Lung (tissue), 12 donors: ENCODE data around the gene HLA-G. TPM values are rescaled to one million over a fixed set of nuclear protein-coding genes. Genes with fewer than 3 reads are reported as not detected.

Experiments
- ATAC-seq: fragments of 200-7000 bp; cut with Tn5 transposase; one replicate; pipeline ENCODE4 v1.9.1; 2020; ENCODE audit warnings: moderate number of reproducible peaks; ENCODE audit not compliant: insufficient read depth, low FRiP score
- DNase-seq, 3 donors: peaks; one replicate each; pipeline ENCODE4 v3.0.0-alpha.2; 2013 to 2017
- H3K27ac ChIP-seq, 2 donors: one replicate each; pipeline ENCODE4 v1.5.1; 2013; ENCODE audit warnings: mild to moderate bottlenecking in 2 of 2, moderate library complexity in 2 of 2, control low read depth in 1 of 2, inconsistent platforms in 1 of 2, low read depth in 1 of 2, low read length in 1 of 2
- H3K27me3 ChIP-seq, 3 donors: one replicate each; pipeline ENCODE4 v1.5.1; 2013; ENCODE audit warnings: low read length in 2 of 3; ENCODE audit not compliant: control insufficient read depth in 3 of 3, insufficient read depth in 3 of 3
- H3K36me3 ChIP-seq, 4 donors: one replicate each; pipeline ENCODE4 v1.5.1; 2013; ENCODE audit warnings: low read length in 4 of 4, mild to moderate bottlenecking in 1 of 4, moderate library complexity in 1 of 4; ENCODE audit not compliant: control insufficient read depth in 4 of 4, insufficient read depth in 4 of 4
- H3K4me1 ChIP-seq, 5 donors: one replicate each; pipeline ENCODE4 v1.5.1; 2013; ENCODE audit warnings: low read length in 5 of 5, mild to moderate bottlenecking in 2 of 5, moderate library complexity in 1 of 5; ENCODE audit not compliant: control insufficient read depth in 5 of 5, insufficient read depth in 5 of 5
- H3K4me3 ChIP-seq: one replicate; pipeline ENCODE4 v1.5.1; 2013; ENCODE audit warnings: mild to moderate bottlenecking, control low read depth, moderate library complexity
- H3K9ac ChIP-seq, 2 donors: one replicate each; pipeline ENCODE4 v1.5.1; 2013; ENCODE audit warnings: low read length in 2 of 2, control low read depth in 1 of 2; ENCODE audit not compliant: insufficient read depth in 1 of 2
- H3K9me3 ChIP-seq, 4 donors: one replicate each; pipeline ENCODE4 v1.5.1; 2013; ENCODE audit warnings: low read length in 3 of 4, mild to moderate bottlenecking in 1 of 4, moderate library complexity in 1 of 4; ENCODE audit not compliant: control insufficient read depth in 4 of 4, insufficient read depth in 3 of 4
- WGBS, 2 donors: extraction: QIAGEN DNeasy Blood & Tissue Kit; methylation state at CpG; one replicate each; pipeline ENCODE4 v1.1.7; 2013; 5-methylcytosine and 5-hydroxymethylcytosine counted together
- polyA plus RNA-seq, 2 donors: library from polyadenylated mRNA; stranded (reverse); fragments of 200-250 nt; gene quantifications; one replicate each; pipeline ENCODE4 v1.2.1, GENCODE V29; 2013
- total RNA-seq, 2 donors: library from RNA; depleted of rRNA in 1 of 2; stranded (reverse); fragments of >200 nt in 1 of 2; gene quantifications; one replicate each; pipeline ENCODE4 v1.2.1, GENCODE V29; 2014 to 2021
- TF ChIP-seq, protein P1 (sequence below): IDR thresholded peaks from 2 replicates; pipeline ENCODE4 v1.5.1; 2012; ENCODE audit warnings: mild to moderate bottlenecking; ENCODE audit errors: control extremely low read depth, extremely low read depth
- donor health status: control.
- donor health status: control.
- donor health status: Bipolar disorder and iron deficiency.
- donor health status: healthy.
- donor health status: DM: yes; HTN: yes; CAD: no.

The HLA-G gene
- total and polyA plus RNA-seq, 4 donors, result 0.23 to 8.9 (median 4.3) TPM

DNA sequence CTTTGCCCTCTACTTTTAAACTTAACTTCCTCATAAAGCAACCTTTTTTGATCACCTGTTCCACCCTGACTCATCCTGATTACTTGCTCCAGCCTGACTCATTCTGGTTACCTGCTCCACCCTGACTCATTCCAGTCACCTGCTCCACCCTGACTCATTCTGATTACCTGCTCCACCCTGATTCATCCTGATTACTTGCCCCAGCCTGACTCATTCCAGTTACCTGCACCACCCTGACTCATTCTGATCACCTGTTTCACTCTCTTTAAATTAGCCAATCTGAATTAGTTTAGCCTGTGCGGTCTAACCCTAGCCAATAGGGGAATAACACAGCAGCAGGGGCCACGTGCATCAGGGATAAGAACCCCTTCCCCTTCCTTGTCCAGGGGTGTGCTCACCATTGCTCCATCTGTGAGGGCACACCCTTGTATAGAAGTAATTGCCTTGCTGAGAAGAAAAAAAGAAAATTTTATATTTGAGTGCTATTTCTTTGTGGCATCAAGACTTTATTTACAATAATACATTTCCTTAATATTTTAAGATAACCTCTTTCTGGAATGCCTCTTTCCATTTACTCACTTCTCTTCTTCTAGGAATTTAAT is 17.9 kb downstream of the HLA-G start:
- H3K9me3 ChIP-seq, result peaks cover 0 to 8% (median 0%) of the 10 kb centered on the region in 4 donors
- no peaks in the 10 kb centered on the region for H3K36me3 ChIP-seq
- no peak overlapping the region for H3K27ac ChIP-seq
- ATAC-seq (no peak), DNase-seq (no peak)
- H3K9ac ChIP-seq, result no peak overlapping the region
- TF ChIP-seq, protein P1, sequence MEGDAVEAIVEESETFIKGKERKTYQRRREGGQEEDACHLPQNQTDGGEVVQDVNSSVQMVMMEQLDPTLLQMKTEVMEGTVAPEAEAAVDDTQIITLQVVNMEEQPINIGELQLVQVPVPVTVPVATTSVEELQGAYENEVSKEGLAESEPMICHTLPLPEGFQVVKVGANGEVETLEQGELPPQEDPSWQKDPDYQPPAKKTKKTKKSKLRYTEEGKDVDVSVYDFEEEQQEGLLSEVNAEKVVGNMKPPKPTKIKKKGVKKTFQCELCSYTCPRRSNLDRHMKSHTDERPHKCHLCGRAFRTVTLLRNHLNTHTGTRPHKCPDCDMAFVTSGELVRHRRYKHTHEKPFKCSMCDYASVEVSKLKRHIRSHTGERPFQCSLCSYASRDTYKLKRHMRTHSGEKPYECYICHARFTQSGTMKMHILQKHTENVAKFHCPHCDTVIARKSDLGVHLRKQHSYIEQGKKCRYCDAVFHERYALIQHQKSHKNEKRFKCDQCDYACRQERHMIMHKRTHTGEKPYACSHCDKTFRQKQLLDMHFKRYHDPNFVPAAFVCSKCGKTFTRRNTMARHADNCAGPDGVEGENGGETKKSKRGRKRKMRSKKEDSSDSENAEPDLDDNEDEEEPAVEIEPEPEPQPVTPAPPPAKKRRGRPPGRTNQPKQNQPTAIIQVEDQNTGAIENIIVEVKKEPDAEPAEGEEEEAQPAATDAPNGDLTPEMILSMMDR, result no peak
- WGBS, 2 donors, result 66 to 94% methylated on average over 2 of the region's 2 CpGs
- H3K27me3 ChIP-seq, result peaks cover 0 to 37% (median 23%) of the 10 kb centered on the region in 3 donors
- no peak overlapping the region for H3K4me3 ChIP-seq
- H3K4me1 ChIP-seq, result peaks cover 0 to 4% (median 0%) of the 10 kb centered on the region in 5 donors

DNA sequence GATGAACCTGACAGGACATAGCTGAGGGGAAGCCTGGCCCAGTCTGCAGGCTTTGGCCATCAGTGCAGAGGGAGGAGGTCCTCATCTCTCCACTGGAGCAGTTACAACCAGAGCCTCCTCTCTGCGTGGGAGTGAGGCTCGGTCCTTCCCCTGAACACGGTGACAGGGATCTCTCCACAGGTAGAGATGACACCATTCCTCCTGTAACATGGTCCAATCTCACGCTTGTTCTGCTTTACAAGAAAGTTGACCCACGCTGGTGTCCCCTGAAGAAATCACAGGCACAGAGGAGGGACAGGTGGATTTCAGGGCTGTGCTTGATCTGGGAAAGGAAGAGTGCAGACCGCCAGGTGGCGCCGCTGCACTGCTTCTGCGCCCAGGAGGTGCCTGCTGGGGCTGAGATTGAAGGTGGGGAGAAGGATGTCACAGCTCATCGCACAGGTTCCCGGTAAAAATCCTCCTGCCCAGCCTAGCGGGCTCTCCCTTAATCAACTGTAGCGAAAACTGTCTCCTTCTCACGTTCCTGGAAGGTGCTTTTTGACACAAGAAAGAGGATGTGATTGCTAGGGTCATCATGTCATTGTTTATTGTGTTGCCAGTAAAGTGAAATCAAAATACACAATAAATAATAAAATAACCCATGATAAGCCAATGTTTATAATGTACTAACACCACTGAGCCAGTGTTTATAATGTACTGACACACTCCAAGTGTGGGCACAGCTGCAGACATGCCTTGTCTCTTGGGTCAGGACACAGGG is 20.4 kb downstream of the HLA-G start:
- H3K36me3 ChIP-seq, result no peaks in the 10 kb centered on the region
- H3K9me3 ChIP-seq, result peaks cover 0 to 8% (median 0%) of the 10 kb centered on the region in 4 donors
- H3K9ac ChIP-seq, result no peak overlapping the region
- no peak overlapping the region for H3K4me3 ChIP-seq
- peaks cover 0 to 40% (median 29%) of the 10 kb centered on the region in 3 donors for H3K27me3 ChIP-seq
- 8 to 11% methylated on average over 14 of the region's 14 CpGs for WGBS, 2 donors
- H3K4me1 ChIP-seq, result peaks cover 0 to 4% (median 0%) of the 10 kb centered on the region in 5 donors
- TF ChIP-seq, protein P1, result peak; percentile 95
- DNase-seq (peak; percentile 50 to 66 (median 63)), ATAC-seq (peak; percentile 78)
- H3K27ac ChIP-seq, result no peak overlapping the region

DNA sequence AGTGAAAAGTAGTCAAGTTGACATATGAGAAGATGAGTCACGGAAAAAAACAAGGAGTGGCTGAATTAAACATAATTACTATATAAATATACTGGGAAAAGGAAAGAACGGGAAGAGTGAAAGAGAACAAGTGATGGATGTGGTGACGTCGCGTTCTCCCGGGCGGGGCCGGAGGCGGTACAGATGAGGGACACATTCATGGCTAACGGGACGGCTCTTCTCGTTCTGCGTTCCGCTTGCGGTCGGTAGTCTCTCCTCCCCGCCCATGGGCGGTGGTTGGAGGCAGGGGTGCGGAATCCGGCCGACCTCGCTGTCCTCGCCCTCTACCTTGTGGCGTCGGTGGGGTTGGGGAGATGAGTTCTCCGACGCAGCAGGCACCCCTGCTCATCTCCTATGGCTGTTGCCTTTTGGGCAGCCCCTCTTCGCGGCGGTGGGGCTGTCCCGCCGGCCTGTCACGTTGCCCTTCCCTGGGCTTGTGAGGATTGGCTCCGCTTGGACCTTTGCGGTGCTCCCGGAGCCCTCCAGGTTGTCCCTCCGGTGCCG is 22.5 kb downstream of the HLA-G start:
- no peak overlapping the region for H3K4me3 ChIP-seq
- DNase-seq (no peak), ATAC-seq (no peak)
- TF ChIP-seq, protein P1, result no peak
- no peak overlapping the region for H3K9ac ChIP-seq
- H3K27me3 ChIP-seq, result peaks cover 0 to 47% (median 29%) of the 10 kb centered on the region in 3 donors
- peaks cover 0 to 5% (median 0%) of the 10 kb centered on the region in 4 donors for H3K9me3 ChIP-seq
- peaks cover 0 to 4% (median 0%) of the 10 kb centered on the region in 5 donors for H3K4me1 ChIP-seq
- 7% methylated on average over 34 to 38 of the region's 38 CpGs for WGBS, 2 donors
- H3K27ac ChIP-seq, result no peak overlapping the region
- no peaks in the 10 kb centered on the region for H3K36me3 ChIP-seq
